Activated CD4-positive, alpha-beta T cell treated with anti-CD3 and anti-CD28 coated beads, Interleukin-2, amount 10 ng/mL, durations not matched to agents 24 days and 14 days (primary cell): ENCODE results near the gene CNTN4. TPM values are rescaled to one million over a fixed set of nuclear protein-coding genes. Genes with fewer than 3 reads are reported as not detected.
"Not testable (repeated sequence)": the region's sequence is repeated elsewhere in the genome, so short reads cannot be mapped to it uniquely, and the experiment has no call there.

Experiments used
- DNase-seq: peaks from one replicate; pipeline ENCODE4 v3.0.0; 2022
- H3K27ac Mint-ChIP-seq: one replicate; pipeline ENCODE4 v1.8.0; 2022; ENCODE audit warnings: mild to moderate bottlenecking, mixed read lengths
- H3K27me3 Mint-ChIP-seq: one replicate; pipeline ENCODE4 v1.8.0; 2022; ENCODE audit warnings: mixed read lengths
- H3K36me3 Mint-ChIP-seq: one replicate; pipeline ENCODE4 v1.8.0; 2022; ENCODE audit warnings: low read depth, mild to moderate bottlenecking, mixed read lengths
- H3K4me1 Mint-ChIP-seq: one replicate; pipeline ENCODE4 v1.8.0; 2021; ENCODE audit warnings: mixed read lengths
- H3K4me3 Mint-ChIP-seq: one replicate; pipeline ENCODE4 v1.8.0; 2022; ENCODE audit warnings: mild to moderate bottlenecking, moderate library complexity, mixed read lengths
- H3K9me3 Mint-ChIP-seq: one replicate; pipeline ENCODE4 v1.8.0; 2021; ENCODE audit warnings: mixed read lengths
- intact Hi-C: fragments of 100-400 bp; cut with micrococcal nuclease; formaldehyde crosslinking; loops from one replicate; pipeline ENCODE4 v1.15.1; 2023
- total RNA-seq: library from RNA; stranded (reverse); gene quantifications from 2 replicates; pipeline ENCODE4 v1.2.3, GENCODE V29; 2022

The CNTN4 gene
- total RNA-seq, 1 donor from 2014 or later, result not detected

GRCh38 chr3:2984005-2984830 lies 885.6 kb downstream of the CNTN4 start:
- H3K9me3 Mint-ChIP-seq, result no peaks in the 10 kb centered on the region
- intact Hi-C loops, result no loop called here
- no peak overlapping the region for H3K27ac Mint-ChIP-seq
- no peaks in the 10 kb centered on the region for H3K27me3 Mint-ChIP-seq
- no peaks in the 10 kb centered on the region for H3K4me1 Mint-ChIP-seq
- no peaks in the 10 kb centered on the region for H3K36me3 Mint-ChIP-seq
- DNase-seq, result no peak
- H3K4me3 Mint-ChIP-seq, result no peak overlapping the region

DNA sequence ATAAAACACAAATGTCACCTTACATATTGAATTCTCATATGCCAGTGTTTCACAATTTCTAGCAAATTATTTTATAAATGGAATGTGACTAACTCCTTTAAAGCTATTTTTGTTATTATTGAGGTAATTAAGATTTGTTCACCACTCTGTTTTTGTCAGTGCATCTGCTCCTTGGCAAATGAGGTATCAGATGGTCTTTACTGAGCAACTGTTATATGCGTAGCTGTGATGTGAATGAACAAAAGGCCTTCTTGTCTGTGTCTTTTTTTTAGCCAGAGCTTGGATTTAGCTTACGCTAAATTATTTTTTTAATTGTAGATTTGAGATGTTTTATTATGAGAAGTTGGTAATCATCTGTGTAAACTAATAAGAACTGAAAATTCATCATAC lies 886.2 kb downstream of the CNTN4 start:
- Mint-ChIP-seq H3K36me3 (no peaks in the 10 kb centered on the region), H3K27me3 (no peaks in the 10 kb centered on the region), H3K27ac (no peak overlapping the region), H3K4me3 (no peak overlapping the region), H3K4me1 (no peaks in the 10 kb centered on the region), H3K9me3 (no peaks in the 10 kb centered on the region)
- intact Hi-C loops, result no loop called here
- DNase-seq, result no peak

GRCh38 chr3:2985479-2985878 lies 886.8 kb downstream of the CNTN4 start:
- Mint-ChIP-seq H3K9me3 (no peaks in the 10 kb centered on the region), H3K4me3 (no peak overlapping the region), H3K36me3 (no peaks in the 10 kb centered on the region), H3K27me3 (no peaks in the 10 kb centered on the region), H3K27ac (no peak overlapping the region), H3K4me1 (no peaks in the 10 kb centered on the region)
- intact Hi-C loops, result no loop called here
- DNase-seq, result no peak

- no peaks in the 10 kb centered on the region for H3K9me3 Mint-ChIP-seq
- H3K36me3 Mint-ChIP-seq, result no peaks in the 10 kb centered on the region
- DNase-seq, result no peak
- intact Hi-C loops, result no loop called here
- no peaks in the 10 kb centered on the region for H3K27me3 Mint-ChIP-seq
- no peaks in the 10 kb centered on the region for H3K4me1 Mint-ChIP-seq
- no peak overlapping the region for H3K27ac Mint-ChIP-seq
- no peak overlapping the region for H3K4me3 Mint-ChIP-seq
These were observed 893.9 kb downstream of the CNTN4 start for GRCh38 chr3:2992534-2992933.

DNA sequence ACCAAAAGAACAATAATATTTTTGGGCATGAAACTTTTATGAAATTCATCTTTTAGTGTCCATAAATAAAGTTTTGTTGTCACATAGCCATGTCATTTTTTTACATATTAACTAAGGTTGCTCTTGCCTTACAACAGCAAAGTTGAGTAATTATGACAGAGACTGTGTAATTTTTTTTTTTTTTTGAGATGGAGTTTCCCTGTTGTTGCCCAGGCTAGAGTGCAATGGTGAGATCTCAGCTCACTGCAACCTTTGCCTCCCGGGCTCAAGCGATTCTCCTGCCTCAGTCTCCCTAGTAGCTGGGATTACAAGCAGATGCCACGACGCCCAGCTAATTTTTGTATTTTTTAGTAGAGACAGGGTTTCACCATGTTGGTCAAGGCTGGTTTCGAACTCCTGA lies 894.5 kb downstream of the CNTN4 start:
- H3K27me3 Mint-ChIP-seq, intact Hi-C loops, DNase-seq, H3K27ac Mint-ChIP-seq, H3K36me3 Mint-ChIP-seq, H3K9me3 Mint-ChIP-seq, H3K4me1 Mint-ChIP-seq, H3K4me3 Mint-ChIP-seq: not testable (repeated sequence)

- Mint-ChIP-seq H3K36me3 (no peaks in the 10 kb centered on the region), H3K27ac (no peak overlapping the region)
- intact Hi-C loops, result no loop called here
These were observed 895.1 kb downstream of the CNTN4 start for GRCh38 chr3:2993736-2994135.

DNA sequence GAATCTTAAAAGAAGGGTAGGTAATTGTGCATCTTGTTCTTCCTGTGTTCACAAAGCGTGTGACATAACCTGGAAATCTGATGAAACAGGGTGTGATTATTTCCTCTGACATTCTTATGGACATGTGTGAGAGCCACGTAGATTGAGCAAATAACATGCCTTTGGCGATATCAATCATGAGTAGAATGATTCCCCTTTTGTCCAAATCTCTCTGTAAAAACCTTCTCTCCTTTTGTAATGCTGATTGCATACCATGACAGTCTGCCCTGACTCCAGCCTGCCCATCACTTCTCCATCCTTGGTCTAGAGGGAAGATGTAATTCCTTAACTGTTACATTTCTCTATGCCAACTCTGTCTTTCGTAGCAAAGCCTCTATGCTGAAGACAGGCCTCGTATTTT lies 896.5 kb downstream of the CNTN4 start:
- H3K27me3 Mint-ChIP-seq, result no peaks in the 10 kb centered on the region
- no peak overlapping the region for H3K4me3 Mint-ChIP-seq
- DNase-seq, result no peak
- no peaks in the 10 kb centered on the region for H3K9me3 Mint-ChIP-seq
- intact Hi-C loops, result no loop called here
- H3K36me3 Mint-ChIP-seq, result no peaks in the 10 kb centered on the region
- H3K27ac Mint-ChIP-seq, result no peak overlapping the region
- H3K4me1 Mint-ChIP-seq, result no peaks in the 10 kb centered on the region

More at GRCh38 chr3:2993736-2994135, 895.1 kb downstream of the CNTN4 start:
- Mint-ChIP-seq H3K27me3 (no peaks in the 10 kb centered on the region), H3K4me1 (no peaks in the 10 kb centered on the region), H3K9me3 (no peaks in the 10 kb centered on the region), H3K4me3 (no peak overlapping the region)
- DNase-seq, result no peak

GRCh38 chr3:3005146-3005744 lies 906.6 kb downstream of the CNTN4 start:
- no peak overlapping the region for H3K4me3 Mint-ChIP-seq
- H3K36me3 Mint-ChIP-seq, result no peaks in the 10 kb centered on the region
- no peaks in the 10 kb centered on the region for H3K4me1 Mint-ChIP-seq

GRCh38 chr3:3013317-3014052 lies 914.8 kb downstream of the CNTN4 start:
- no peak overlapping the region for H3K4me3 Mint-ChIP-seq
- H3K27ac Mint-ChIP-seq, result no peak overlapping the region
- intact Hi-C loops, result no loop called here

More at GRCh38 chr3:3005146-3005744, 906.6 kb downstream of the CNTN4 start:
- no peak overlapping the region for H3K27ac Mint-ChIP-seq
- no peak for DNase-seq
- no peaks in the 10 kb centered on the region for H3K9me3 Mint-ChIP-seq
- H3K27me3 Mint-ChIP-seq, result no peaks in the 10 kb centered on the region
- intact Hi-C loops, result no loop called here

GRCh38 chr3:3015185-3016089 lies 916.8 kb downstream of the CNTN4 start:
- H3K4me1 Mint-ChIP-seq, result no peaks in the 10 kb centered on the region
- H3K4me3 Mint-ChIP-seq, result no peak overlapping the region
- DNase-seq, result no peak
- no peak overlapping the region for H3K27ac Mint-ChIP-seq
- H3K36me3 Mint-ChIP-seq, result no peaks in the 10 kb centered on the region
- peaks cover 11% of the 10 kb centered on the region for H3K27me3 Mint-ChIP-seq
- no peaks in the 10 kb centered on the region for H3K9me3 Mint-ChIP-seq
- intact Hi-C loops, result no loop called here

More at GRCh38 chr3:3013317-3014052, 914.8 kb downstream of the CNTN4 start:
- H3K4me1 Mint-ChIP-seq, result no peaks in the 10 kb centered on the region
- no peaks in the 10 kb centered on the region for H3K9me3 Mint-ChIP-seq
- H3K36me3 Mint-ChIP-seq, result no peaks in the 10 kb centered on the region
- H3K27me3 Mint-ChIP-seq, result peaks cover 9% of the 10 kb centered on the region
- no peak for DNase-seq

DNA sequence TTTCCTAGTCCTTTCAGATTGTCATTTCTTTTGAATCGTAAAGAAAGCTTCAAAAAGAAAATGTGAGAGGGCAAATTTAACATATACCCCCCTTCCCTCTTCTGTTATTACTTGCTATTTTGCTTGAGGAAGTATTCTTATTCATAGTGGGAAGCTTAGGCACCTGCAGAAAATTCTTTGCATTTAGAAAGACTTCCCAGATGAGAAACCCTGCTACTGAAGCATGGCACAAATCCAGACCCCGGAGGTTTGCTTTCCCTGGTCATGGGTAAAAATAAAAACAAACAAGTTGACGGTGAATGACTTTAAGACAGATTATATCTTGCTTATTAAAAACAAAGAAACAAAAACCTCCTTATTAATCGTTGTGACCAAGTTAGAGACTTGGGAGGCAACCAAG lies 917.6 kb downstream of the CNTN4 start:
- Mint-ChIP-seq H3K36me3 (no peaks in the 10 kb centered on the region), H3K4me3 (no peak overlapping the region), H3K27me3 (peaks cover 11% of the 10 kb centered on the region), H3K27ac (no peak overlapping the region), H3K9me3 (no peaks in the 10 kb centered on the region), H3K4me1 (no peaks in the 10 kb centered on the region)
- DNase-seq, result no peak
- intact Hi-C loops, result no loop called here

GRCh38 chr3:3020209-3020608 lies 921.5 kb downstream of the CNTN4 start:
- intact Hi-C loops, result no loop called here
- H3K9me3 Mint-ChIP-seq, result no peaks in the 10 kb centered on the region
- no peaks in the 10 kb centered on the region for H3K4me1 Mint-ChIP-seq
- no peak overlapping the region for H3K4me3 Mint-ChIP-seq
- H3K27ac Mint-ChIP-seq, result no peak overlapping the region
- DNase-seq, result no peak
- no peaks in the 10 kb centered on the region for H3K36me3 Mint-ChIP-seq
- peaks cover 19% of the 10 kb centered on the region for H3K27me3 Mint-ChIP-seq

GRCh38 chr3:3023111-3023745 lies 924.6 kb downstream of the CNTN4 start:
- DNase-seq, result no peak
- Mint-ChIP-seq H3K27me3 (peaks cover 19% of the 10 kb centered on the region), H3K36me3 (no peaks in the 10 kb centered on the region), H3K4me1 (peaks cover 6% of the 10 kb centered on the region), H3K27ac (no peak overlapping the region), H3K4me3 (no peak overlapping the region), H3K9me3 (no peaks in the 10 kb centered on the region)
- intact Hi-C loops, result no loop called here
